Activated naive CD4-positive, alpha-beta T cell treated with anti-CD3 and anti-CD28 coated beads, Interleukin-2, amount 50 U/mL, for 16 hours (primary cell): ENCODE measurements around the gene UBAC2.
A peak's percentile ranks its signal among the peaks of the same experiment; 100 is the strongest.
"Not testable (repeated sequence)": the region's sequence is repeated elsewhere in the genome, so short reads cannot be mapped to it uniquely, and the experiment has no call there.

Source experiments
- DNase-seq: peaks from one replicate; pipeline ENCODE4 v3.0.0-alpha.2; 2020

Gene UBAC2

GRCh38 chr13:99217461-99218110, 16.9 kb downstream of the UBAC2 start:
- no peak for DNase-seq

- no peak for DNase-seq
These were observed 17.5 kb downstream of the UBAC2 start for GRCh38 chr13:99218126-99218525.

- DNase-seq = no peak
These were observed 17.9 kb downstream of the UBAC2 start for GRCh38 chr13:99218545-99218944.

- DNase-seq = peak; percentile 49
These were observed 18.3 kb downstream of the UBAC2 start for GRCh38 chr13:99218969-99219368.

- no peak for DNase-seq
These were observed 19.7 kb downstream of the UBAC2 start for GRCh38 chr13:99220199-99220935.

- no peak for DNase-seq
These were observed 21.0 kb downstream of the UBAC2 start for GRCh38 chr13:99221567-99222239.

GRCh38 chr13:99223587-99223986, 22.9 kb downstream of the UBAC2 start:
- no peak for DNase-seq

- DNase-seq = no peak
These were observed 23.4 kb downstream of the UBAC2 start for GRCh38 chr13:99224021-99224420.

- DNase-seq = no peak
These were observed 24.4 kb downstream of the UBAC2 start for GRCh38 chr13:99225078-99225477.

- DNase-seq = no peak
These were observed 25.9 kb downstream of the UBAC2 start for GRCh38 chr13:99226513-99226912.

GRCh38 chr13:99227331-99227900, 26.8 kb downstream of the UBAC2 start:
- no peak for DNase-seq

- DNase-seq = no peak
These were observed 27.4 kb downstream of the UBAC2 start for GRCh38 chr13:99227909-99228688.

GRCh38 chr13:99228737-99229691, 28.4 kb downstream of the UBAC2 start:
- DNase-seq = no peak

- DNase-seq = not testable (repeated sequence)
These were observed 29.9 kb downstream of the UBAC2 start for GRCh38 chr13:99230588-99230987.

GRCh38 chr13:99230991-99231390, 30.3 kb downstream of the UBAC2 start:
- no peak for DNase-seq

GRCh38 chr13:99231721-99232120, 31.1 kb downstream of the UBAC2 start:
- no peak for DNase-seq

- peak; percentile 23 for DNase-seq
These were observed 37.5 kb downstream of the UBAC2 start for GRCh38 chr13:99237981-99238662.

- no peak for DNase-seq
These were observed 45.4 kb downstream of the UBAC2 start for GRCh38 chr13:99246100-99246499.

- DNase-seq = not testable (repeated sequence)
These were observed 48.5 kb downstream of the UBAC2 start for GRCh38 chr13:99249178-99249577.

- DNase-seq = not testable (repeated sequence)
These were observed 49.0 kb downstream of the UBAC2 start for GRCh38 chr13:99249606-99250005.
